ENCODE results near the gene ANKS1A. TPM values are rescaled to one million over a fixed set of nuclear protein-coding genes. Genes with fewer than 3 reads are reported as not detected.
"Not testable (repeated sequence)": the region's sequence is repeated elsewhere in the genome, so short reads cannot be mapped to it uniquely, and the experiment has no call there.

Gene ANKS1A
- polyA plus RNA-seq, 6 donors from 2014 or later = 1.4 to 5.5 (median 2.3) TPM; not detected in 1

GRCh38 chr6:35089216-35089934, 200.3 kb downstream of the ANKS1A start:
- H3K9me3 Mint-ChIP-seq = no peaks in the 10 kb centered on the region
- no peak overlapping the region for H3K27ac Mint-ChIP-seq
- no peak for DNase-seq
- H3K27me3 Mint-ChIP-seq = no peaks in the 10 kb centered on the region
- H3K4me3 Mint-ChIP-seq = peak overlapping the region in 1 of 8 donors; percentile 29
- peaks cover 0 to 33% of the 10 kb centered on the region in 2 donors for H3K36me3 Mint-ChIP-seq
- H3K4me1 Mint-ChIP-seq = no peaks in the 10 kb centered on the region
- ATAC-seq (ENCODE audit: low read depth in 2 of 2) = no peak

DNA sequence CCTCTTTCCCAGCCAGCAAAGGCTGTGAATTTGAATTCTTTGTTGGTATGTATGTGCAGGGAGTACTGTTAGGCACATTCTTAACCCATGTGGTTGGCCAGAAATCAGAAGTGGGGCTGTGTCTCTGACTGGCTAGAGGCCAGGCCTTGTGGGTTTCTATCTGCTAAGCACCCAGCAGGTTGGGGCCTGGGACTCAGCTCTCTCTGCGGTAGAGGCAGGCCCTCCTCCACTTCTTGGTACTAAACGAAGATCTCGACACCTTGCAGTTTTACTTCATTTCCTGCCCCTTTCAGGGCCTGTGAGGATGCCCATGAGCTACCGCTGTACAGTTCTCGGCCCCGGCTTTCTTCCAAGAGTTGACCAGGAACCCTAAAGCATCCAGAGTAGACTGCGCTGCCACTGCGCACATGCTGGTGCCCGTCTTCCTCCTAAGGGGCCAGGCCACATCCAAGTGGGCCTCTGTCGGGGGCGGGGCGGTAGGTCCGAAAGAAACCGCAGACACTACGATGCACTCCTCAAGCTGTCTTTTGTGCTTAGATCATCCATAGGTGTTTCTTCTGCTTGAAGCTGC, 201.0 kb downstream of the ANKS1A start:
- ATAC-seq (ENCODE audit: low read depth in 2 of 2) (no peak), DNase-seq (no peak)
- H3K4me3 Mint-ChIP-seq = no peak overlapping the region
- H3K4me1 Mint-ChIP-seq = no peaks in the 10 kb centered on the region
- H3K36me3 Mint-ChIP-seq = peaks cover 0 to 31% of the 10 kb centered on the region in 2 donors
- no peaks in the 10 kb centered on the region for H3K9me3 Mint-ChIP-seq
- no peaks in the 10 kb centered on the region for H3K27me3 Mint-ChIP-seq
- H3K27ac Mint-ChIP-seq = peak overlapping the region in 1 of 6 donors; percentile 20

DNA sequence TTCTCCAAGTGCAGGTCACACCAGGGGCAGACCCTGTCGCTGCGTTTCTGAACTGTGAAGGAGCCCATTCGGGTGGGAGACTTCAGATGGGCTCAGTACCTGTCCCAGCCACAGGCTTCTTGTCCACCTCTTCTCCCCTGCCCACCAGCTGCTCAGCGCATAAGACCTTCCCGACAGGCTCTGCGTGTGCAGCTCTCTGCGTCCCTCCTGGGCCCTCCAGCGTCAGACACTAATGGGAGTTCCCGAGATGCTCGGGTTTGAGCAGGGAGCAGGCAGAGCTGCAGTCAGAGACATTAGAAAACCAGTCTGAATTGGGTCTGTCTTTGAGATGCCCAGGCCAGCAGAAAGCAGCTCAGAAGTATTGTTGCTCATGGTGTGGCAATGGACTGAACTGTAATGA, 201.7 kb downstream of the ANKS1A start:
- Mint-ChIP-seq H3K9me3 (no peaks in the 10 kb centered on the region), H3K27me3 (no peaks in the 10 kb centered on the region), H3K4me3 (no peak overlapping the region), H3K27ac (no peak overlapping the region), H3K36me3 (peaks cover 0 to 24% of the 10 kb centered on the region in 2 donors), H3K4me1 (no peaks in the 10 kb centered on the region)
- no peak for ATAC-seq (ENCODE audit: low read depth in 2 of 2)
- no peak for DNase-seq

GRCh38 chr6:35091346-35092083, 202.5 kb downstream of the ANKS1A start:
- Mint-ChIP-seq H3K27ac (peak overlapping the region in 1 of 6 donors; percentile 39), H3K4me1 (no peaks in the 10 kb centered on the region), H3K27me3 (no peaks in the 10 kb centered on the region), H3K36me3 (peaks cover 0 to 16% of the 10 kb centered on the region in 2 donors), H3K9me3 (no peaks in the 10 kb centered on the region), H3K4me3 (no peak overlapping the region)
- ATAC-seq (ENCODE audit: low read depth in 2 of 2) = no peak
- no peak for DNase-seq

- Mint-ChIP-seq H3K4me1 (no peaks in the 10 kb centered on the region), H3K27ac (no peak overlapping the region), H3K36me3 (peaks cover 0 to 6% of the 10 kb centered on the region in 2 donors), H3K9me3 (no peaks in the 10 kb centered on the region), H3K27me3 (no peaks in the 10 kb centered on the region), H3K4me3 (no peak overlapping the region)
- no peak for ATAC-seq (ENCODE audit: low read depth in 2 of 2)
- DNase-seq = no peak
Measured at GRCh38 chr6:35092362-35093117, 203.5 kb downstream of the ANKS1A start.

- no peaks in the 10 kb centered on the region for H3K27me3 Mint-ChIP-seq
- H3K9me3 Mint-ChIP-seq = no peaks in the 10 kb centered on the region
- ATAC-seq (ENCODE audit: low read depth in 2 of 2) (no peak), DNase-seq (no peak)
- no peaks in the 10 kb centered on the region for H3K4me1 Mint-ChIP-seq
- H3K4me3 Mint-ChIP-seq = no peak overlapping the region
- H3K27ac Mint-ChIP-seq = no peak overlapping the region
- H3K36me3 Mint-ChIP-seq = peaks cover 0 to under 1% of the 10 kb centered on the region in 2 donors
Measured at GRCh38 chr6:35093118-35093445, 204.0 kb downstream of the ANKS1A start.

GRCh38 chr6:35093783-35094182, 204.7 kb downstream of the ANKS1A start:
- no peaks in the 10 kb centered on the region for H3K36me3 Mint-ChIP-seq
- no peaks in the 10 kb centered on the region for H3K4me1 Mint-ChIP-seq
- no peak overlapping the region for H3K27ac Mint-ChIP-seq
- no peak overlapping the region for H3K4me3 Mint-ChIP-seq
- H3K9me3 Mint-ChIP-seq = no peaks in the 10 kb centered on the region
- ATAC-seq (ENCODE audit: low read depth in 2 of 2) (no peak), DNase-seq (no peak)
- H3K27me3 Mint-ChIP-seq = no peaks in the 10 kb centered on the region

DNA sequence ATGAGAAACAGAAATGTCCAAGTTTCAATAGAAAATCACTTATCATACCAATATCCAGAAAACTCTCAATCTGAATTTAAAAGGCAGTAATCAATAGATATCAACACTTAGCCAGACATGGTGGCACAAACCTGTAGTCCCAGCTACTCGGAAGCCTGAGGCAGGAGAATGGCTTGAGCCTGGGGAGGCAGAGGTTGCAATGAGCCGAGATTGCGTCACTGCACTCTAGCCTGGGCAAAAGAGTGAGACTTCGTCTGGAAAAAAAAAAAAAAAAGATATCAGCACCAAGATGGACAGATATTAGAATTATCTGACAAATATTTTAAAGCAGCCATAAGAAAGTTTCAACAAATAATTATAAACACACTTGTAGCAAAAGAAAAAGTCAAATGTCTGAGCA, 205.1 kb downstream of the ANKS1A start:
- H3K9me3 Mint-ChIP-seq = no peaks in the 10 kb centered on the region
- no peak overlapping the region for H3K4me3 Mint-ChIP-seq
- H3K36me3 Mint-ChIP-seq = no peaks in the 10 kb centered on the region
- ATAC-seq (ENCODE audit: low read depth in 2 of 2) (no peak), DNase-seq (no peak)
- H3K27ac Mint-ChIP-seq = no peak overlapping the region
- no peaks in the 10 kb centered on the region for H3K4me1 Mint-ChIP-seq
- no peaks in the 10 kb centered on the region for H3K27me3 Mint-ChIP-seq

DNA sequence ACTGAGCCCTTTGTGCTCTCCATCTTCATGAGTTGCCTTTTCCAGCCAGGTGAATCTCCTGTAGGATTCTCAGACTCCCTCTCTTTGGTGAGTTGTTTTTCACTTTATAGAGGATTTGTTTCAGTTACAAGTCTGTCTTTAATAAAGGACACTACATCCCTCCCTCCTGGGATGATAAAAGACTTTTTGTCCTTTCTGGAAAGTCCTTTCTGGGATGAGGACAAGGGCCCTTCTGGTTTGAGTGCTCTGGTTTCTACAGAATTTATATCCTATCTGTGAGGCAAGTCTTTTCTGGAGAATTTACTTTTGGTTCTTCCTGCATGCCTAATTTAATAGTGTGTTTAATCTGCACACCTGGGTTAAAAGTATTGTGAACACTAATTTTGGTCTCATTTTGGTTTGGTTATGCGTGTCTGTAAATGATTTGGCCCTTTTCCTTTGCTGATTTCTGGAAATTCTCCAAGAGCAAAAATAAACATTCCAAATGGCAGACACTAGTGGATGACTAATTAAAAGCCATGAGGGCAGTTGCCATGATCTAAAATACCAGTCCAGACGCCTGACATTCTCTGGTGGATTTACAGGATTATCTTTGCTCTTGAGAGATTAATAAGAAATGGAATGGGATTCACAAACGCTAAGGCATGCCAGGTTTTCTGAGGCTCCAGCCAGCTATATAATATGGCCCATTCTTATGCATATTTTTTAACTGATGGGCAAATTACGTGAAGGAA, 207.2 kb downstream of the ANKS1A start:
- H3K4me3 Mint-ChIP-seq = no peak overlapping the region
- ATAC-seq (ENCODE audit: low read depth in 2 of 2) (no peak), DNase-seq (no peak)
- no peaks in the 10 kb centered on the region for H3K36me3 Mint-ChIP-seq
- no peak overlapping the region for H3K27ac Mint-ChIP-seq
- no peaks in the 10 kb centered on the region for H3K4me1 Mint-ChIP-seq
- no peaks in the 10 kb centered on the region for H3K27me3 Mint-ChIP-seq
- no peaks in the 10 kb centered on the region for H3K9me3 Mint-ChIP-seq

DNA sequence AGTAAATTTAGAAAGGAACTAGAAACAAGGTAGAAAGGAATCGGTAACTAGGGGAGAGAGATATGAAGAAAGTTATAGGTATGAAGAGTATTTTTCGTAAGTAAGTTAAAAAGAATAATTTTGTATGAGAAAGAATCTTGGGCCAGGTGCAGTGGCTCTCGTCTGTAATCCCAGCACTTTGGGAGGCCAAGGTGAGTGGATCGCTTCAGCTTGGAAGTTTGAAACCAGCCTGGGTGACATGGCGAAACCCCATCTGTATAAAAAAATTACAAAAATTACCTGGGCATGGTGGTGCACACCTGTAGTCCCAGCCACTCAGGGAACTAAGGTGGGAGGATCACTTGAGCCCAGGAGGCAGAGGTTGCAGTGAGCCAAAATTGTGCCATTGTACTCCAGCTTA, 210.1 kb downstream of the ANKS1A start:
- ATAC-seq (ENCODE audit: low read depth in 2 of 2) (no peak), DNase-seq (no peak)
- Mint-ChIP-seq H3K27me3 (no peaks in the 10 kb centered on the region), H3K9me3 (peaks cover 0 to 4% (median 0%) of the 10 kb centered on the region in 7 donors), H3K4me1 (no peaks in the 10 kb centered on the region), H3K4me3 (no peak overlapping the region), H3K27ac (no peak overlapping the region), H3K36me3 (no peaks in the 10 kb centered on the region)

DNA sequence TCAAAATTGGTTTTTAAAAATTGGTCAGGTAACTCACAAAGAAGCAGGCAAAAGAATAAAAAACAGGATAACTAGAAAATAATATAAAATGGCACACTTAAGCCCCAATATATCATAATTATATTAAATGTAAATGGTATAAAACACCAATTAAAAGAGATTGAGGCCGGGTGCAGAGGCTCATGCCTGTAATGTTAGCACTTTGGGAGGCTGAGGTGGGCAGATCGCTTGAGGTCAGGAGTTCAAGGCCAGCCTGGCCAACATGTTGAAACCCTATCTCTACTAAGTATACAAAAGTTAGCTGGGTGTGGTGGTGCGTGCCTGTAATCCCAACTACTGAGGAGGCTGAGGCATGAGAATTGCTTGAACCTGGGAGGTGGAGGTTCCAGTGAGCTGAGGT, 216.0 kb downstream of the ANKS1A start:
- Mint-ChIP-seq H3K4me3 (no peak overlapping the region), H3K9me3 (peaks cover 0 to 25% (median 7%) of the 10 kb centered on the region in 7 donors), H3K27me3 (peaks cover 5 to 10% (median 9%) of the 10 kb centered on the region in 3 donors), H3K4me1 (peaks cover 0 to 11% (median 0%) of the 10 kb centered on the region in 3 donors), H3K36me3 (no peaks in the 10 kb centered on the region), H3K27ac (no peak overlapping the region)
- no peak for ATAC-seq (ENCODE audit: low read depth in 2 of 2)
- DNase-seq = no peak

- not testable (repeated sequence) for H3K27me3 Mint-ChIP-seq
- Mint-ChIP-seq H3K9me3 (peaks cover 0 to 25% (median 8%) of the 10 kb centered on the region in 7 donors), H3K4me1 (peaks cover 0 to 11% (median 0%) of the 10 kb centered on the region in 3 donors)
Measured at GRCh38 chr6:35106061-35106460, 217.0 kb downstream of the ANKS1A start.

GRCh38 chr6:35107208-35107607, 218.2 kb downstream of the ANKS1A start:
- peak; percentile 36 to 46 for ATAC-seq (ENCODE audit: low read depth in 2 of 2)
- H3K36me3 Mint-ChIP-seq, H3K27me3 Mint-ChIP-seq, DNase-seq, H3K4me3 Mint-ChIP-seq: not testable (repeated sequence)
- Mint-ChIP-seq H3K27ac (peak overlapping the region in 3 of 6 donors; percentile 16 to 79 (median 65)), H3K9me3 (peaks cover 0 to 25% (median 9%) of the 10 kb centered on the region in 7 donors), H3K4me1 (peaks cover 0 to 11% (median 0%) of the 10 kb centered on the region in 3 donors)

More at GRCh38 chr6:35106061-35106460, 217.0 kb downstream of the ANKS1A start:
- DNase-seq; ATAC-seq (ENCODE audit: low read depth in 2 of 2); H3K36me3 Mint-ChIP-seq; H3K27ac Mint-ChIP-seq; H3K4me3 Mint-ChIP-seq: not testable (repeated sequence)

Measured in naive B cell (primary cell).